OCI-LY1 (cell line): ENCODE data around the gene CCDC102A.

ENCODE experiments used
- H2AFZ ChIP-seq: fragments of 200-600 bp; sonication (generic), shearing (Covaris generic); 2 replicates; pipeline ENCODE4 v1.6.0; 2014; ENCODE audit warnings: antibody characterized with exemption, mild to moderate bottlenecking, low read length
- H3F3A ChIP-seq: fragments of 200-600 bp; sonication (generic), shearing (Covaris generic); 2 replicates; pipeline ENCODE4 v1.6.0; 2014; ENCODE audit warnings: mild to moderate bottlenecking, antibody characterized with exemption, low read length, moderate library complexity; ENCODE audit not compliant: insufficient read depth
- H3K27ac ChIP-seq: fragments of 200-600 bp; sonication (generic); 2 replicates; pipeline ENCODE4 v1.5.1; 2014; ENCODE audit warnings: low read length, mixed run types, mild to moderate bottlenecking, low read depth; ENCODE audit not compliant: poor library complexity, severe bottlenecking
- H3K27me3 ChIP-seq: fragments of 200-600 bp; sonication (generic); 2 replicates; pipeline ENCODE4 v1.6.0; 2014; ENCODE audit warnings: antibody characterized with exemption, mild to moderate bottlenecking, low read length, moderate library complexity; ENCODE audit not compliant: insufficient read depth
- H3K36me3 ChIP-seq: fragments of 200-600 bp; sonication (generic); 2 replicates; pipeline ENCODE4 v1.6.1; 2014; ENCODE audit warnings: mild to moderate bottlenecking, antibody characterized with exemption, low read length, moderate library complexity, mixed read lengths; ENCODE audit not compliant: insufficient read depth
- H3K4me1 ChIP-seq: fragments of 200-600 bp; sonication (generic); 2 replicates; pipeline ENCODE4 v1.5.1; 2014; ENCODE audit warnings: mild to moderate bottlenecking, low read length, moderate library complexity; ENCODE audit not compliant: insufficient read depth, severe bottlenecking
- H3K4me2 ChIP-seq: fragments of 200-600 bp; sonication (generic), shearing (Covaris generic); 2 replicates; pipeline ENCODE4 v1.6.1; 2014; ENCODE audit warnings: low read length
- H3K4me3 ChIP-seq: fragments of 200-600 bp; sonication (generic); 2 replicates; pipeline ENCODE4 v1.5.1; 2014; ENCODE audit warnings: low read length, low read depth, mild to moderate bottlenecking, mixed read lengths; ENCODE audit not compliant: poor library complexity, severe bottlenecking
- H3K79me2 ChIP-seq: fragments of 200-600 bp; shearing (Covaris generic); 2 replicates; pipeline ENCODE4 v1.6.1; 2016; ENCODE audit warnings: mixed run types, low read length, mixed read lengths; ENCODE audit not compliant: insufficient read depth
- H3K9ac ChIP-seq: fragments of 200-600 bp; sonication (generic), shearing (Covaris generic); 2 replicates; pipeline ENCODE4 v1.6.1; 2014; ENCODE audit warnings: mild to moderate bottlenecking, low read length, mixed read lengths
- H3K9me2 ChIP-seq: fragments of 200-600 bp; sonication (generic), shearing (Covaris generic); 2 replicates; pipeline ENCODE4 v1.6.1; 2014; ENCODE audit warnings: low read depth, mild to moderate bottlenecking, low read length, mixed read lengths
- H3K9me3 ChIP-seq: fragments of 200-600 bp; shearing (Covaris generic); 2 replicates; pipeline ENCODE4 v1.6.1; 2014; ENCODE audit warnings: low read length, mixed read lengths
- H4K20me1 ChIP-seq: fragments of 200-600 bp; sonication (generic), shearing (Covaris generic); 2 replicates; pipeline ENCODE4 v1.6.0; 2016; ENCODE audit warnings: mild to moderate bottlenecking, low read length; ENCODE audit not compliant: insufficient read depth
- EZH2 ChIP-seq: fragments of 200-600 bp; sonication (generic), shearing (Covaris generic); IDR thresholded peaks from 2 replicates; pipeline ENCODE4 v1.8.0; 2017; ENCODE audit warnings: borderline replicate concordance, mixed run types, mild to moderate bottlenecking, antibody characterized with exemption, low read length, moderate library complexity, mixed read lengths
- TF ChIP-seq, protein P1 (sequence below): fragments of 200-600 bp; sonication (generic), shearing (Covaris generic); IDR thresholded peaks from 2 replicates; pipeline ENCODE4 v1.5.1; 2017; ENCODE audit warnings: mild to moderate bottlenecking, antibody characterized with exemption, low read length, moderate library complexity, mixed read lengths

The CCDC102A gene

GRCh38 chr16:57528499-57529390 is 7.6 kb downstream of the CCDC102A start:
- Histone ChIP-seq H4K20me1 (no peaks in the 10 kb centered on the region), H3K79me2 (no peaks in the 10 kb centered on the region), H3K9me3 (no peaks in the 10 kb centered on the region), H3K27me3 (no peaks in the 10 kb centered on the region), H3K9ac (no peak overlapping the region), H3F3A (no peaks in the 10 kb centered on the region), H3K4me3 (no peak overlapping the region), H3K4me1 (peaks cover 5% of the 10 kb centered on the region), H2AFZ (no peak overlapping the region), H3K4me2 (no peak overlapping the region), H3K9me2 (no peaks in the 10 kb centered on the region), H3K36me3 (no peaks in the 10 kb centered on the region), H3K27ac (no peak overlapping the region)
- no peak for TF ChIP-seq EZH2

DNA sequence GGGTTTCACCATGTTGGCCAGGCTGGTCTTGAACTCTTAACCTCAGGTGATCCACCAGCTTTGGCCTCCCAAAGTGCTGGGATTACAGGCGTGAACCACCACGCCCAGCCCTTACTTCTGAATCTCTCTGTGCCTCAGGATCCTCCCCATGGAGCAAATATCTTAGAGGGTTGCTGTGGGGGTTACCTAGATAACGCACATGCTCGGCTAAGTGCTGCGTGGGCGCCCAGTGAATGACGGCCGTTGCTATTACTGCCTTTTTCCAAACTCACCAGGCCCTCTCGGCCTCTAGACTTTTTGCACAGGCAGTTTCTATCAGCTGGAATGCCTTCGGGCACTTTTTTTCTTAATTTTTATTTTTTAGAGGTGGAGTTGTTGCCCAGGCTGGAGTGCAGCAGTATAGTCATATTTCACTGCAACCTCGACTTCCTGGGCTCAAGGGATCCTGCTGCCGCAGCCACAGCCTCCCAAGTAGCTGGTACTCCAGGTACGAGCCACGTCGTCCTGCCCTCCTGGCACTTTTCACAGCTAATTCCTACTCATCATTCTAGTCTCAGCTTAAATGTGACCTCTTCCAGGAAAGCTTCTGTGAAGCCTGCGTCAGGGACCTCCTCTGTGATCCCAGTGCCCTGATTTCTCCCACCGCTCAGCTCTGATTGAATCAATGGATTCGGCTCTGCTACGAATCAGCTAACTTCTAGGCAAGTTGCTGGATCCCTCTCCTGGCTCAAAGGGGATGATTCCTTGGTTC is 8.6 kb downstream of the CCDC102A start:
- peaks cover 5% of the 10 kb centered on the region for H3K4me1 ChIP-seq
- H3K79me2 ChIP-seq, result no peaks in the 10 kb centered on the region
- TF ChIP-seq, protein P1, sequence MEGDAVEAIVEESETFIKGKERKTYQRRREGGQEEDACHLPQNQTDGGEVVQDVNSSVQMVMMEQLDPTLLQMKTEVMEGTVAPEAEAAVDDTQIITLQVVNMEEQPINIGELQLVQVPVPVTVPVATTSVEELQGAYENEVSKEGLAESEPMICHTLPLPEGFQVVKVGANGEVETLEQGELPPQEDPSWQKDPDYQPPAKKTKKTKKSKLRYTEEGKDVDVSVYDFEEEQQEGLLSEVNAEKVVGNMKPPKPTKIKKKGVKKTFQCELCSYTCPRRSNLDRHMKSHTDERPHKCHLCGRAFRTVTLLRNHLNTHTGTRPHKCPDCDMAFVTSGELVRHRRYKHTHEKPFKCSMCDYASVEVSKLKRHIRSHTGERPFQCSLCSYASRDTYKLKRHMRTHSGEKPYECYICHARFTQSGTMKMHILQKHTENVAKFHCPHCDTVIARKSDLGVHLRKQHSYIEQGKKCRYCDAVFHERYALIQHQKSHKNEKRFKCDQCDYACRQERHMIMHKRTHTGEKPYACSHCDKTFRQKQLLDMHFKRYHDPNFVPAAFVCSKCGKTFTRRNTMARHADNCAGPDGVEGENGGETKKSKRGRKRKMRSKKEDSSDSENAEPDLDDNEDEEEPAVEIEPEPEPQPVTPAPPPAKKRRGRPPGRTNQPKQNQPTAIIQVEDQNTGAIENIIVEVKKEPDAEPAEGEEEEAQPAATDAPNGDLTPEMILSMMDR, result no peak
- TF ChIP-seq EZH2, result no peak
- H3K27ac ChIP-seq, result no peak overlapping the region
- no peaks in the 10 kb centered on the region for H3K36me3 ChIP-seq
- H3K4me3 ChIP-seq, result no peak overlapping the region
- H3K9me3 ChIP-seq, result no peaks in the 10 kb centered on the region
- no peaks in the 10 kb centered on the region for H3F3A ChIP-seq
- no peak overlapping the region for H2AFZ ChIP-seq
- H3K27me3 ChIP-seq, result no peaks in the 10 kb centered on the region
- no peak overlapping the region for H3K9ac ChIP-seq
- no peak overlapping the region for H3K4me2 ChIP-seq
- no peaks in the 10 kb centered on the region for H4K20me1 ChIP-seq
- no peaks in the 10 kb centered on the region for H3K9me2 ChIP-seq

DNA sequence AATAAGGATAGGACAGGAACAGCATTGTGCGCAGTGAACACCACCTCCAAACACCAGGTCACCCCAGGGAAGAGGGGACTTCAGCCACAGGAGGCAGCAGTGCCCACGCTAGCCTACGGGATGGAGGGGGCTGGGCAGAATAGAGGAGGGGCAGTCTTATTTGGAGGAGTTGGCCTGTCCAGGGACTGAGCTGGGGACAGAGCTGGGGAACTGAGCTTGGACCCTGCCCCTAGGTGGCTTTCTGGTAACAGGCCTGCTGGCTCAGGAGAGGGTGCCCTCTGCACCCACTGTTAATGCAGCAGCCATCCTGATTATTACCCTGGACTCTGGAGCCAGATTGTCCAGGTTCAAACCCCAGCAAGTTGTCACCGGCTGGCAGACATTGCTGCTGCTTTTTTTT is 9.3 kb downstream of the CCDC102A start:
- H3K9me2 ChIP-seq, result no peaks in the 10 kb centered on the region

More for the DNA sequence above, 9.3 kb downstream of the CCDC102A start:
- Histone ChIP-seq H3K36me3 (no peaks in the 10 kb centered on the region), H2AFZ (no peak overlapping the region), H4K20me1 (no peaks in the 10 kb centered on the region), H3K4me3 (no peak overlapping the region), H3K9ac (no peak overlapping the region), H3K27ac (no peak overlapping the region), H3K4me2 (no peak overlapping the region), H3K9me3 (no peaks in the 10 kb centered on the region), H3K79me2 (no peaks in the 10 kb centered on the region), H3F3A (no peaks in the 10 kb centered on the region), H3K27me3 (no peaks in the 10 kb centered on the region), H3K4me1 (peaks cover 5% of the 10 kb centered on the region)
- TF ChIP-seq EZH2, result no peak
- TF ChIP-seq, protein P1, result no peak
